Stomach (tissue), 9 donors: ENCODE data around the gene BBS9. TPM values are rescaled to one million over a fixed set of nuclear protein-coding genes. Genes with fewer than 3 reads are reported as not detected.
"Not testable (repeated sequence)": the region's sequence is repeated elsewhere in the genome, so short reads cannot be mapped to it uniquely, and the experiment has no call there.

Source experiments
- DNase-seq, 2 donors: peaks; one replicate each; pipeline versions ENCODE4 v3.0.0 to v3.0.0-alpha.2; 2013 to 2019
- H3K27ac ChIP-seq, 5 donors: fragments of 200-600 bp in 4 of 5; sonication (generic) in 4 of 5; one replicate each; pipeline ENCODE4 v1.5.1; 2013 to 2019; ENCODE audit warnings: mild to moderate bottlenecking in 1 of 5, moderate library complexity in 1 of 5
- H3K27me3 ChIP-seq, 3 donors: fragments of 200-600 bp; sonication (generic); one replicate each; pipeline ENCODE4 v1.5.1; 2017 to 2019; ENCODE audit warnings: mixed run types in 1 of 3
- H3K36me3 ChIP-seq, 4 donors: fragments of 200-600 bp; sonication (generic); 1 replicate in 3 of 4; 2 replicates in 1 of 4; pipeline ENCODE4 v1.5.1; 2016 to 2019
- H3K4me1 ChIP-seq, 4 donors: fragments of 200-600 bp; sonication (generic); one replicate each; pipeline ENCODE4 v1.5.1; 2016 to 2019
- H3K4me3 ChIP-seq, 4 donors: fragments of 200-600 bp; sonication (generic) in 3 of 4; one replicate each; pipeline ENCODE4 v1.5.1; 2016 to 2019; ENCODE audit warnings: mild to moderate bottlenecking in 1 of 4
- H3K9me3 ChIP-seq, 4 donors: fragments of 200-600 bp; sonication (generic); one replicate each; pipeline ENCODE4 v1.5.1; 2016 to 2019
- CTCF ChIP-seq, 7 experiments: fragments of 450-650 bp in 4 of 7; fragments of 200-600 bp in 3 of 7; sonication (generic) in 3 of 7; IDR thresholded peaks; one replicate each; pipeline ENCODE4 v1.5.1; 2016 to 2019; ENCODE audit warnings: antibody characterized with exemption in 7 of 7, control low read depth in 2 of 7, mild to moderate bottlenecking in 1 of 7
- EP300 ChIP-seq: sonication (generic); formaldehyde crosslinking; IDR thresholded peaks from one replicate; pipeline ENCODE4 v1.6.1; 2017; ENCODE audit warnings: antibody characterized with exemption
- POLR2A ChIP-seq, 4 donors: fragments of 450-650 bp; IDR thresholded peaks; one replicate each; pipeline ENCODE4 v1.6.1; 2016; ENCODE audit warnings: antibody characterized with exemption in 4 of 4, control low read depth in 2 of 4, mild to moderate bottlenecking in 1 of 4, moderate library complexity in 1 of 4
- POLR2AphosphoS5 ChIP-seq, 3 donors: sonication (generic); formaldehyde crosslinking; IDR thresholded peaks; one replicate each; pipeline ENCODE4 v1.6.1; 2016; ENCODE audit warnings: antibody characterized with exemption in 3 of 3
- WGBS, 5 donors: extraction: QIAGEN DNeasy Blood & Tissue Kit in 3 of 5; methylation state at CpG; one replicate each; pipeline versions ENCODE4 v1.1.5 to v1.1.7; 2013 to 2018; 5-methylcytosine and 5-hydroxymethylcytosine counted together
- intact Hi-C: fragments of 100-400 bp; cut with DNase I; formaldehyde crosslinking; loops from one replicate; pipeline ENCODE4 v1.15.1; 2023; ENCODE audit warnings: low total_unique reads
- polyA plus RNA-seq, 3 donors: library from polyadenylated mRNA; stranded (reverse); fragments of 200-250 nt; gene quantifications; one replicate each; pipeline ENCODE4 v1.2.3, GENCODE V29; 2013
- total RNA-seq, 5 donors: library from RNA; depleted of rRNA; stranded (reverse); fragments of >200 nt; gene quantifications; one replicate each; pipeline versions ENCODE4 v1.1.0 to v1.2.3, GENCODE V29; 2014 to 2016
- donor health status: healthy with polysubstance abuse.
- donor health status: Bipolar disorder and iron deficiency.
- donor health status: healthy.

Gene BBS9
- total and polyA plus RNA-seq, 8 donors, result 3.2 to 43.9 (median 5.9) TPM

- 88 to 95% (median 94%) methylated on average over 7 of the region's 7 CpGs for WGBS, 5 donors
- TF ChIP-seq EP300, result no peak
- TF ChIP-seq POLR2AphosphoS5 (IDR thresholded peaks at IDR 0.05), result no peak
- no peak for TF ChIP-seq POLR2A (IDR thresholded peaks at IDR 0.05)
- TF ChIP-seq CTCF (IDR thresholded peaks at IDR 0.05), result no peak
- H3K4me3 ChIP-seq, result no peak overlapping the region
- H3K4me1 ChIP-seq, result no peaks in the 10 kb centered on the region
- no peaks in the 10 kb centered on the region for H3K27me3 ChIP-seq
- DNase-seq, result no peak
- H3K27ac ChIP-seq, result no peak overlapping the region
- H3K9me3 ChIP-seq, result peaks cover 0 to 4% (median 0%) of the 10 kb centered on the region in 4 donors
- intact Hi-C loops, result no loop called here
- H3K36me3 ChIP-seq, result peaks cover 5 to 17% (median 13%) of the 10 kb centered on the region in 4 donors
Measured at GRCh38 chr7:33089142-33089541, 40.2 kb upstream of the BBS9 start.

- Histone ChIP-seq H3K27ac (no peak overlapping the region), H3K27me3 (no peaks in the 10 kb centered on the region), H3K36me3 (peaks cover 20 to 35% (median 33%) of the 10 kb centered on the region in 4 donors), H3K4me3 (no peak overlapping the region), H3K9me3 (peaks cover 0 to 3% (median 0%) of the 10 kb centered on the region in 4 donors), H3K4me1 (no peaks in the 10 kb centered on the region)
- TF ChIP-seq EP300 (no peak), CTCF (IDR thresholded peaks at IDR 0.05) (no peak), POLR2AphosphoS5 (IDR thresholded peaks at IDR 0.05) (no peak), POLR2A (IDR thresholded peaks at IDR 0.05) (no peak)
- intact Hi-C loops, result no loop called here
- no peak for DNase-seq
- 36 to 61% (median 49%) methylated on average over 4 of the region's 4 CpGs for WGBS, 5 donors
Measured at GRCh38 chr7:33091111-33091531, 38.2 kb upstream of the BBS9 start.

GRCh38 chr7:33091641-33092191 is 37.6 kb upstream of the BBS9 start:
- H3K27ac ChIP-seq, result no peak overlapping the region
- H3K27me3 ChIP-seq, result no peaks in the 10 kb centered on the region
- WGBS, 5 donors, result 72 to 91% (median 82%) methylated on average over 4 to 5 of the region's 5 CpGs
- H3K36me3 ChIP-seq, result peaks cover 24 to 41% (median 39%) of the 10 kb centered on the region in 4 donors
- TF ChIP-seq POLR2AphosphoS5 (IDR thresholded peaks at IDR 0.05), result no peak
- no peak for TF ChIP-seq EP300
- no peak for TF ChIP-seq CTCF (IDR thresholded peaks at IDR 0.05)
- no peak for TF ChIP-seq POLR2A (IDR thresholded peaks at IDR 0.05)
- H3K4me1 ChIP-seq, result no peaks in the 10 kb centered on the region
- H3K4me3 ChIP-seq, result no peak overlapping the region
- DNase-seq, result no peak
- H3K9me3 ChIP-seq, result no peaks in the 10 kb centered on the region
- intact Hi-C loops, result no loop called here

- no peak overlapping the region for H3K27ac ChIP-seq
- TF ChIP-seq POLR2AphosphoS5 (IDR thresholded peaks at IDR 0.05), result no peak
- no peak for TF ChIP-seq CTCF (IDR thresholded peaks at IDR 0.05)
- TF ChIP-seq EP300, result no peak
- TF ChIP-seq POLR2A (IDR thresholded peaks at IDR 0.05), result no peak
- H3K36me3 ChIP-seq, result peaks cover 28 to 57% (median 54%) of the 10 kb centered on the region in 4 donors
- H3K9me3 ChIP-seq, result no peaks in the 10 kb centered on the region
- no peaks in the 10 kb centered on the region for H3K27me3 ChIP-seq
- H3K4me1 ChIP-seq, result no peaks in the 10 kb centered on the region
- intact Hi-C loops, result no loop called here
- WGBS, 5 donors, result 78 to 93% (median 92%) methylated on average over 4 of the region's 4 CpGs
- no peak overlapping the region for H3K4me3 ChIP-seq
- DNase-seq, result no peak
Measured at GRCh38 chr7:33093266-33093665, 36.1 kb upstream of the BBS9 start.

GRCh38 chr7:33094745-33095275 is 34.6 kb upstream of the BBS9 start:
- whole genome bisulfite sequencing, 5 donors, result 81 to 92% (median 87%) methylated on average over 3 to 6 of the region's 6 CpGs
- intact Hi-C loops, result not testable (repeated sequence)
- peaks cover 41 to 70% (median 69%) of the 10 kb centered on the region in 4 donors for H3K36me3 ChIP-seq

More at GRCh38 chr7:33094745-33095275, 34.6 kb upstream of the BBS9 start:
- not testable (repeated sequence) for H3K9me3 ChIP-seq, H3K4me3 ChIP-seq, H3K27me3 ChIP-seq, H3K27ac ChIP-seq, DNase-seq, H3K4me1 ChIP-seq
